HG03460 (cell line): ENCODE measurements around the gene PTX3.

Source experiments
- ATAC-seq: cut with Tn5 transposase; IDR thresholded peaks from one replicate; pipeline ENCODE4 v1.9.1; 2021; ENCODE audit not compliant: unreplicated experiment

The PTX3 gene

DNA sequence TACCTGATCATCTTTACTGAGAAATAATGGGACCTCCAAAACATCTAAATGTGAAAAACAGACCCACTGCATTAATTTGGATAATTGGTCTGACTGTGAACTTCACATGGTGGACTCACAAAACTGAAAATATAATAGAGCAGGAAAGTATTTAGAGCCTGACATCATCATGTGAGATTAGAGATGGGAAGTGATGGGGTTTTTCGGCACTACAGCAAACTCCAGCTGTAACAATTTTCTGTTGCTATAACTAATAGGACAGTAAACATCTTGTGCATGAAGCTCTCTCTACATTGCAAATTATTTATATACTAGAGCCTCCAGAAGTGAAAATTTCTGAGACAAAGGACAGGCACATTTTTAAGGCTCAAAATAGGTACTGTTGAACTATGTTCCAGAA is 34.4 kb downstream of the PTX3 start:
- ATAC-seq = no peak

DNA sequence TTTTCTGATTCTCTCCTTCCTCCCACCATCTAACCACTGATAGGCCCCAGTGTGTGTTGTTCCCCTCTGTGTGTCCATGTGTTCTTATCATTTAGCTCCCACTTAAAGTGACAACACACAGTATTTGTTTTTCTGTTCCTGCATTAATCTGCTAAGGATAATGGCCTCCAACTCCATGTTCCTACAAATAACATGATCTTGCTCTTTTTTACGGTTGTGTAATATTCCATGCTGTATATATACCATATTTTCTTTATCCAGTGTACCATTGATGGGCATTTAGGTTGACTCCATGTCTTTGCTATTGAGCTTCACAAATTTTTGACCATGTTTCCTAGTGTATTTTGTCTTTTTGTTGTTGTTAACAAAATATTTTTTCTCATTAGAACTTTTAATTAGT is 36.0 kb downstream of the PTX3 start:
- no peak for ATAC-seq

- ATAC-seq = no peak
Observed at GRCh38 chr3:157475921-157476414, 39.3 kb downstream of the PTX3 start.

DNA sequence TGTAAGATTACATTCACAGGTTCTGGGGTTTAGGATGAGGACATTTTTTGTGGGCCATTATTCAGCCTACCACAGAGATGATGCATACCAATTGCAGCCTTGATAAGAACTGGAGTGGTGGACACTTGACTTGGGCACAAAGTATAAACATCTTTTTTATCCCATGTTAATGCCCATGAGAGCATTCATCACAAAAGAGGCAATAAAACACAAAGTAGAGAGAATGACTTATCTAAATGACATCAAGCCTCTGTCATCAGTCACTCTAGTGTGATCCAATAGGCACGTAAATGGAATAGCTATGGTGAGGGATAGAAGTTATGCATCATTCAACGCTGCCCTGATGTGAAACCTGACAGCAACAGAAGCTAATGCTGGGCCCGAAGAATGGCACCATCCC is 40.8 kb downstream of the PTX3 start:
- no peak for ATAC-seq

DNA sequence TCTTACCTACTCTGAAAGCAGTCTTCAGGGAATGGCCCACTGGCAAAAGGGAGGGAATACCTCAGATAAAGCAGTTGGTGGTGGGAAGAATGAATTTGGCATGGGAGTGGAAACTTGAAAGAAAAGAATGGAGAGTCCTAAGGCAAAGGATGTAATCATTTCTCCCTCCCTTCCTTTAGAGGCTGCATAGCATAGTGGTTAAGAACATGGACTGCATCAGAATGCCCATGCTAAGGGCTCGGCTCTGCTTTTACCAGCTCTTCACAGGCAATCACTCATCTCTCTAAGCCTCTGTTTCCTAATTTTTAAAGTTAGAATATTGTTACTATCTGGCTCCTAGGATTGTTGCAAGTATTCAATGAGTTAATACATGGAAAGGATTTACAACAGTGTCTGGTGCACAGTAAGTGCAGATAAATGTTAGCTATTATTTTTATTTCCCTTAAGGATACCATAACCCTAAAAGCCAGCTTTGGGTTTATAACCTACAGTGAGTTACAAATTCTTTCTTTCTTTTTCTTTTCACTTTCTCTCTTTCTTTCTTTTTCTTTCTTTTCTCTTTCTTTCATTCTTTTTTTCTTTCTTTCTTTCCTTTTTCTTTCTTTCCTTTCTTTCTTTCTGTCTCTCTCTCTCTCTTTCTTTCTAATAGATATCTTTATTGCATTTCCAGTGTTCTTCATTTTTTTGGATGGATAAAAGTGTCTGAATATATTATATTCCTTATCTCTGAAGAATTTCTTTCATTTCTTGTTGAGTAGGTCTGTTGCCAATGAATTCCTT is 43.0 kb downstream of the PTX3 start:
- ATAC-seq = no peak

- ATAC-seq = no peak
Observed at GRCh38 chr3:157487339-157487738, 50.7 kb downstream of the PTX3 start.

DNA sequence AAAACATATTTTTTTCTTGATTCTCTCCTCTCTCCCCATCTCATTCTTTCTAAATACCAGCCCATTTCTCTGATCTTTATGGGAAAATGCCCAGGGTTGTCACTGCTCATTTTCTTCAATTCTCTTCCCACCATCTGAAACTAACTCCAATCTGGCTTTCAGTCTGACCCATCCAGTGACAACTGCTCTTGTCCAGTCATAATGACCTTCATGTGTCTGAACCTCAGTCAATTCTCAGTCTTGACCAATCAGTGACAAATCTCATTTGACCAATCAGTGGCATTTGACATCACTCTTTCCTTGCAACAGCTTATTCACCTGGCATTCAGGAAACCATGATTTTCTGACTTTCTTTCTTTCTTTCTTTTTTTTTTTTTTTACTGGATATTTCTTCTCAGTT is 51.5 kb downstream of the PTX3 start:
- ATAC-seq = no peak

DNA sequence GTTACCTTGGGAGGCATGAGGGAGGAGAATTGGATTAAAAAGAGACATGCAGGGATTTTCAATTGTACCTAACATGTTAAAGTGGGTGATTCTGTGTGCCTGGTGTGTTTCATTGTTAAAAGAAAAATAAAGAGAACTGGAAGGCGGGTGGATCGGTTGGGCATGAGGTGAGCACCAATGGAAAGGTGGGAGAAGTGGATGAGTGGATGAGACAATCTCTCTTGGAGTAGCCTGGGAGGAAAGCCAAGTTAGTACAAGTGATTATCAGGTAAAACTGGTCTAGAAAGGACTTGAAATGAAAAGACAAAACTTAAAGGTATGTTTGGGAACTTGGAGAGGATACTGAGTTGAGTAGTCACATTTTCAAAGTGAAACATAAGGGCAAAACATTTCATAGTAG is 54.5 kb downstream of the PTX3 start:
- no peak for ATAC-seq
